ENCODE measurements around the gene TIMM23.
"Not testable (repeated sequence)": the region's sequence is repeated elsewhere in the genome, so short reads cannot be mapped to it uniquely, and the experiment has no call there.

TIMM23 gene

DNA sequence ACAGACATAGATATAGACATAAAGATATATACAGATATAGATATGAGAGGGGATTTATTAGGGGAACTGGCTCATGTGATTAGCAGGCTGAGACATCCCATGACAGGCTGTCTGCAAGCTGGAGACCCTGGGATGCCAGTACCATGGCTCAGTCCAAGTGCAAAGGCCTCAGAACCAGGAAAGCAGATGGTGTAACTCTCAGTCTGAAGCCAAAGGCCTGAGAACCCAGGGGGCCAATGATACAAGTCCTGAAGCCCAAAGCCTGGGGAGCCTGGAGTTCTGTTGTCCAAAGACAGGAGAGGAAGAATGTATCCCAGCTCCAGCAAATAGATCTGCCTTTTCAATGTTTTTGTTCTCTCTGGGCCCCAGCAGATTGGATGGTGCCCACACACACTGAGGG lies 52.7 kb downstream of the TIMM23 start:
- DNase-seq (ENCODE audit: low read depth): no peak

GRCh38 chr10:46025406-46025805 lies 53.1 kb downstream of the TIMM23 start:
- no peak for DNase-seq (ENCODE audit: low read depth)

GRCh38 chr10:46026106-46026505 lies 53.8 kb downstream of the TIMM23 start:
- no peak for DNase-seq (ENCODE audit: low read depth)

DNA sequence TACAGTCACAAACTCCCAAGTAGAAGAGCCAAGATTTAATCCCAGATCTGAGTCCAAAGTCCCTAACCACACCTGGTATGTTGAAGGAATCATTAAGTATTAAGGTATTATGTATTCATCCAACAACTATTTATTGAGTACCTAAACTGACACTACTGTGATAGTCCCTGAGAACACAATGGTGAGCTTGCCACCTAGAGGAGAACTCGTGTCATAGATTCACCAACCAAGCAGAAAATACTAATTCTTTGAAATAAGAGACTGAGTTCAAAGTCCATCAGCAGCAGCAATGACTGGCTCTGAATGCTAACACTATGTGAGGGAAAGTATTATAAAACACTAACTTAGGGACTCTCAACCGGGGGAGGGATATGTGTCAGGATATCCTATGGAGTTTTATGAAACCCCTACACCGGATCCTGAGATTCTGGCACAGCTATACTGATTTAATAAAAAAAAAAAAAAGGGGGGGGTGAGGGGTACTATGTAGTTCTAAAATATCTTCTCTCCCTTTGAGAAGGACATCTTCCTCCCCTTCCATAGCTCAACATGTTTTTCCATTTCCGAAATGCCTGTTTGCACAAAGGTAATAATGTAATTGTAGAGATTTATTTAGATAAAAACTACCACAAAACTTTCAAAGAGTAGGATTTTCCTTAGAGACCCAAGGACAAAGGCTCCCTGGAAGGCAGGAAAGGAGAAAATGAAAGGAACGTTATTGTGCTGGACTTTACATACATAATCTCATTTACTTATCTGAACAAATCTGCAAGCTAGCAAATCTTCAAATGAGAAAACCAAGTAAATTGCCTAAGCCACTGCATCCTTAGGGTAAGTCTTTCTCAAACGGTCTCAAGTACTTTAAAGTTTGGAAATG lies 56.5 kb downstream of the TIMM23 start:
- DNase-seq (ENCODE audit: low read depth): no peak

DNA sequence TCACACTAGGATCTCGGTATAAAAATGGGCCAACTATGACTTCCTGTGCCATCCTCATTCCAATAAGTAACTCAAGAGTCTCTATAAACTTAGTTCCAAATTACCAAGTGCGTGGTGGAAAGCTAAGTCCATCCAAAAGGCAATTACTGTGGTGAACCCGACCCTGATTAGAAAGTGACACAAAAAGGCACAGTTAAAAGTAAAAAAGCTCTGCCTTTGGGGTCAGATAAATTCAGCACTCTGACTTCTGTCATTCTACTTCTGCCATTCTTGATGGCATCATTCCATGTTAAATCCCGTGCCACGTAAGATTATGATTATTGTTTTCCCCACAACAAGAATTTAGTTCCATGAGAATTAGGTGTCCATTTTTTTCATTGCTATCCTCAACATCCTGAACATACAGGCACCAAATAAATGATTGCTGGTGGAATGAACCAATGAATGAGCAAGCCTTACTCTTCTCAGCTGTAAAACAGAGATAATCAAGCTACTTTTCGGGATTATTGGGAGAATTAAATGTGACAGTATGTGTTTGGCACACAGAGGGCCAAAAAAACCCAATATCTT lies 57.3 kb downstream of the TIMM23 start:
- DNase-seq (ENCODE audit: low read depth): no peak

GRCh38 chr10:46030091-46030937 lies 58.0 kb downstream of the TIMM23 start, which contains the start of gene NCOA4:
Gene NCOA4, minus strand, starts transcription at chr10:46030623. Its CDS starts 13,943 bp downstream, at chr10:46016680.
- DNase-seq (ENCODE audit: low read depth): peak; percentile 90

GRCh38 chr10:46031648-46032532 lies 59.6 kb downstream of the TIMM23 start:
- DNase-seq (ENCODE audit: low read depth): no peak

GRCh38 chr10:46033602-46034011 lies 61.3 kb downstream of the TIMM23 start:
- DNase-seq (ENCODE audit: low read depth): no peak

DNA sequence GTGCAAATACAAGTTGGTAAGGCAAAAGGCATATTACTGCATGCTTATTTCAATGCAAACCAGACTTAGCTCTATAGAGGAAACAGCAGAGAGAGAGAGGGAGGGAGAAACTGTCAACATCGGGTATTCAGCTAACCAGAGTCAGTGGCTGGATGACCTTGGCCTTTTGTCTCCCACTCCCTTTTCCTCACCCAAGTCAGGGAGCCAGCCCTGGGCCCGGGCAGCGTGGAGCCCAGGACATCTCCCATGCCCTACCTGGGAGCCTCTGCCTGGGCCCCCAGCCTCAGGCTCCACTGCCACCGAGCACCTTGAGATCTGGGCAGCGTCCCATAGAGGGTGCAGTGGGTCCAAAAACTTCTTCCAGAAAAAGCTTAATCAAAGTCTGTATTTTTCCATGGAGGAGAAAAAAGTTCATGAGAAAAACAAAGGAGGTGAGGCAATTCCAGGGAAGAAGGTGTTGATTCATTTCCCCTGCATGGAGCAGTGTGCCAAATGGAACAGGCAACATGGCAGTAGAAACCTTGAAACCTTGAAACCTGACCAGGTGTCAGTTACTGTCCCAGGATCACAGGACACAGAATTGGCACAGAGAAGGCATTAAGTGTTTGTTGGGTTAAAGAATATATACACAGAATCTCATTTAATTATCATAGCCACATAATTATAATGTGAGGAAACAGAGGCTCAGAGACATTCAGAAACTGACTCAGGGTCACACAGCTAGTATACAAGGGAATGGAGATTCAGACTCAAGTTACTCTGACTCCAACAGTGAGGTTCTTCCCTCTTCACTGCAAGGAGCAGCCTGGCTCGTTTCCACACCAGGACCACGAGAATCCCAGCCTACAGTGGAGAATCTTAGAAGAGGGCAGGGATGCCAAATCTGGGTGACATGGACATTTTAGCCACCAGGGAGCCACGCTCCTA lies 63.9 kb downstream of the TIMM23 start:
- DNase-seq (ENCODE audit: low read depth): no peak

- DNase-seq (ENCODE audit: low read depth): no peak
Observed at GRCh38 chr10:46037107-46037825, 65.0 kb downstream of the TIMM23 start.

DNA sequence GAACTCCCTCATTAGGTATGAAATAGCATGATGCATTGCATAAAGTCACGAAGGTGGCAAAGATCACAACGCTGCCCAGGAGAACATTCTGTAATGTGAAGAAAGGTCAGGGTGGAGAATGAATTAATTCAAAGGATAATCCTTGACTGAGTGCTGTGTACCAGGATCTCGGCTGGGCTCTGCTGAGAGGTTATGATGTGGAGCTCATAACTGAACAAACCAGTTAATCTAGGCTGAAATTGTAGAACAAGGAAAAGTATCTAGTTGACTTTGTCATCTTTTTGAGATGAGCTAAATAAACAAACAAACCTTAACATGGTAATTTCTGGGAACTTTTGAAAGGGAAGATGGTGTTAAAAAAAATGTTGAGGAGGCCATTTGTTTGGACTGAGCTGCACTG lies 67.7 kb downstream of the TIMM23 start:
- no peak for DNase-seq (ENCODE audit: low read depth)

DNA sequence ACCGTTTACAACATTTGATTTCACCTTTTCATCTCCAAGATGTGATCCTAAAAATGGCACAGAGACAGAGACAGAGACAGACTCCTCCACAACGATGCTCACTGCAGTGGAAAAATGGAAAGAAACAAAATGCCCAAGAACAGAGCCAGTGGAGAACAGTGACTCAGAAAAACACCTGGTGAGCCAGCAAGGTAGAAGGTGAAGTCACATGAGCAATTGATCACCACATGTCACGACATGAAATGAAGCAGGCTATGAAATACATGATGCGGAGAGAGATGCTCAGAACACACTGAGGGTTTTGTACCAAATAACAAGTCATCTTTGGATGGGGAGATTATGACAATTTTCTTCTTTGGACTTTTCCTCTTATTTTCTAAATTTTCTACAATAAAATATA lies 70.2 kb downstream of the TIMM23 start:
- no peak for DNase-seq (ENCODE audit: low read depth)

DNA sequence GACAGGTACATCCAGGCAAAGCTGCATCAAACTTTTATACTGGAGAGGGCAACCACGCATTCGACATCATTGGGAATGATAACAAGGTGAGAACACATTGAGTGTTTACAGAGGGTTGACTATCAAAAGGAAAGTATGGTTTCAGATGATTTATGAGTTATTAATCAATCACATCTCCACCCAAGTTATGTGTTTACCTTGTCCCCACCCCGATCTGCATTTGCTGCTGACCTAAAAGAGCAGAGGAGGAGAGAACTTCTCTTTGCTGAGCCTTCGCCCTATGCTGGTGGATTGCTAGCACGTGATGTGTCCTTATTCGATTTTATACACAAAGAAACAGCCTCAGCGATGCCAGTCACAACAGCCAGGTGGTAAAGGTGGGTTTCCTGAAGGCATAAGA lies 74.0 kb downstream of the TIMM23 start, which contains the start of gene MSMB:
TSS of gene MSMB (minus strand) at position 9 of the 400 bp plus-strand sequence. CDS start 32 bp downstream, outside the sequence.
- no peak for DNase-seq (ENCODE audit: low read depth)

- no peak for DNase-seq (ENCODE audit: low read depth)
Observed at GRCh38 chr10:46048152-46048551, 75.9 kb downstream of the TIMM23 start.

DNA sequence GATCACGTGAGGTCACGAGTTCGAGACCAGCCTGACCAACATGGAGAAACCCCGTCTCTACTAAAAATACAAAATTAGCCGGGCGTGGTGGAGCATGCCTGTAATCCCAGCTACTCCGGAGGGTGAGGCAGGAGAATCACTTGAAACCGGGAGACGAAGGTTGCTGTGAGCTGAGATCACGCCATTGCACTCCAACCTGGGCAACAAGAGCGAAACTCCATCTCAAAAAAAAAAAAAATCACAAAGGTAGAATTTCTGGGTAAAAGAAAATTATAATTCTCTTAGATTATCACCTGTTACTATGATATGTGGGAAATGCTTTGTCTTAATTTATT lies 77.2 kb downstream of the TIMM23 start:
- DNase-seq (ENCODE audit: low read depth): not testable (repeated sequence)

- no peak for DNase-seq (ENCODE audit: low read depth)
Observed at GRCh38 chr10:46050941-46051623, 78.8 kb downstream of the TIMM23 start.

GRCh38 chr10:46052057-46052790 lies 79.9 kb downstream of the TIMM23 start:
- DNase-seq (ENCODE audit: low read depth): no peak

GRCh38 chr10:46052791-46053375 lies 80.6 kb downstream of the TIMM23 start:
- no peak for DNase-seq (ENCODE audit: low read depth)
